Mammary epithelial cell (primary cell): ENCODE results near the gene KSR1.

Experiments used
- EZH2 ChIP-seq: IDR thresholded peaks from 2 replicates; pipeline ENCODE4 v1.6.1; 2012; ENCODE audit warnings: low read length, inconsistent platforms, borderline replicate concordance
- TF ChIP-seq, protein P1 (sequence below), 2 donors: IDR thresholded peaks in 1 of 2; conservative IDR thresholded peaks in 1 of 2; 2 replicates each; pipeline ENCODE4 v1.5.1; 2011 to 2012; ENCODE audit warnings: inconsistent platforms in 2 of 2, low read length in 2 of 2, mild to moderate bottlenecking in 2 of 2, control low read depth in 1 of 2, low read depth in 1 of 2; ENCODE audit not compliant: insufficient read depth in 1 of 2; ENCODE audit errors: extremely low read depth in 1 of 2

DNA sequence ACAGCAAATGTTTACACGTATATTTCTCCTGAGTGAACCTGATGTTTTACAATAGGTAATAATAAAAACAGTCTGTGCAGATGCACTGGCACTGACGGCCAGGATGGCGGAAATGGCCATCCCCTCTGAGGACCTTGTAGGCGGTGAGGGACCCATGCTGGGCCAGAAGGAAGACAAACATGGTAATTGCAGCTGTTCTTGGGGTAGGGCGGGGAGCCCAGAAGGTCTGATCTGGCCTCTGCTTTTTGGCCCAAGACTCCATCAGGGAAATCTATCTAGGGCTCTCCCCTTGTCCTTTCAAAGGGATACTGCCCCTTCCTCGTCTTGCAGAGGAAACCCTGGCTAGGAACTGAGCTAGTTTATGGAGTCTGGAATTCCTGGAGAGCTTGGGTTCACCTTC, 167.4 kb downstream of the KSR1 start:
- TF ChIP-seq, protein P1, sequence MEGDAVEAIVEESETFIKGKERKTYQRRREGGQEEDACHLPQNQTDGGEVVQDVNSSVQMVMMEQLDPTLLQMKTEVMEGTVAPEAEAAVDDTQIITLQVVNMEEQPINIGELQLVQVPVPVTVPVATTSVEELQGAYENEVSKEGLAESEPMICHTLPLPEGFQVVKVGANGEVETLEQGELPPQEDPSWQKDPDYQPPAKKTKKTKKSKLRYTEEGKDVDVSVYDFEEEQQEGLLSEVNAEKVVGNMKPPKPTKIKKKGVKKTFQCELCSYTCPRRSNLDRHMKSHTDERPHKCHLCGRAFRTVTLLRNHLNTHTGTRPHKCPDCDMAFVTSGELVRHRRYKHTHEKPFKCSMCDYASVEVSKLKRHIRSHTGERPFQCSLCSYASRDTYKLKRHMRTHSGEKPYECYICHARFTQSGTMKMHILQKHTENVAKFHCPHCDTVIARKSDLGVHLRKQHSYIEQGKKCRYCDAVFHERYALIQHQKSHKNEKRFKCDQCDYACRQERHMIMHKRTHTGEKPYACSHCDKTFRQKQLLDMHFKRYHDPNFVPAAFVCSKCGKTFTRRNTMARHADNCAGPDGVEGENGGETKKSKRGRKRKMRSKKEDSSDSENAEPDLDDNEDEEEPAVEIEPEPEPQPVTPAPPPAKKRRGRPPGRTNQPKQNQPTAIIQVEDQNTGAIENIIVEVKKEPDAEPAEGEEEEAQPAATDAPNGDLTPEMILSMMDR (conservative IDR thresholded peaks at IDR 0.05 in 1 of 2, IDR thresholded peaks at IDR 0.05 in 1 of 2; ENCODE audit: extremely low read depth in 1 of 2, insufficient read depth in 1 of 2, low read depth in 1 of 2, low read length in 2 of 2) = no peak
- no peak for TF ChIP-seq EZH2
